Activated CD4-positive, CD25-positive, alpha-beta regulatory T cell treated with anti-CD3 and anti-CD28 coated beads, Interleukin-2, amount 50 U/mL, for 16 hours (primary cell): ENCODE data around the gene FSTL4.
A peak's percentile ranks its signal among the peaks of the same experiment; 100 is the strongest.
"Not testable (repeated sequence)": the region's sequence is repeated elsewhere in the genome, so short reads cannot be mapped to it uniquely, and the experiment has no call there.

ENCODE experiments used
- DNase-seq: peaks from one replicate; pipeline ENCODE4 v3.0.0-alpha.2; 2020; ENCODE audit warnings: low read depth, low spot score

The FSTL4 gene

DNA sequence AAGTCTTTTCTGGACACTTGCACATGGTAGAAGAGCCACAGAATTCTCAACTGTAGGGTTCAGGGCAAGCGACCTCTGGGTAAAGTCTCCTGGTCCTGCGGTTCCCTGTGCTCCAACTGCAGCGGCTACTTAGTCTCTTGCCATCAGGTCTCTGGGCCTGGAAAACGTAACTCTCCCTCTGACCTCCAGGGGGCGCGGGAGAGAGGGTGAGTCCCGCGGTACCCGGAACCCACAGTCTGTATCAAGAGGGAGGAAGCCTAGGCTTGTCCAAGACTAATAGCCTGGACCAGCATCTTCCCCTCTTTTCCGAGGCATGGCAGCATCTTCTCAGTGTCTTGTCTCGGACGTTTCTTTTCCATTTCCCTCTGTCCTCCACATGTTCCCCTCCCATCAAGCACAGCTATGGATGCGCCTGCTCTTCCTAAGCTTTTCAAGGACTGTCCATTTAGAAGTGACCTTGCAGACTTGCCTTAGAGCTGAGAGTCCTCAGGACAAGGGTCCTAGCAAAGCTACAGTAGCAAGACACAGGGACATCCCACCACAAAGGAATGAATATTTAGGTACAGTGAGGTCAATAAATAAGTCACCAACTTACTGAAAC lies 59.3 kb downstream of the FSTL4 start:
- peak; percentile 22 for DNase-seq

DNA sequence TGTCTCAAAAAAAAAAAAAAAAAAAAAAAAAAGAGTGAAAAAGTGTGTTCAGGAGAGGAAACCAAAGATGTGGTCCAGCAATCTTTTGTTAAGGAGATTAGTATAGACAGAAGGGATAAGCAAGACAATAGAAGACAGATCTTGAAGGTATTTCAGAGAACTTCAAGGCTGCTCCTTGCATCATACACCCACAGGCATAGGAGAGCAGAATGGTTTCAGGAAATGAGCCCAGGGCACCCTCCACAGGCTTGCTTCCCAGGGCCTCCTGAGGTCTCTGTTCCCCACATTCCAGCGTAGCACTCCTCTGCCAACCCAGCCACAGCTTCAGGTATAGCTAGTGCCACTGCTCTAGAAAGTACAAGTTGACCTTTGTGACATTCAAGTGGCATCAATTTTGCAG lies 65.8 kb downstream of the FSTL4 start:
- DNase-seq, result no peak

GRCh38 chr5:133544346-133544745 lies 68.0 kb downstream of the FSTL4 start:
- no peak for DNase-seq

- no peak for DNase-seq
These were observed 72.5 kb downstream of the FSTL4 start for GRCh38 chr5:133539818-133540217.

DNA sequence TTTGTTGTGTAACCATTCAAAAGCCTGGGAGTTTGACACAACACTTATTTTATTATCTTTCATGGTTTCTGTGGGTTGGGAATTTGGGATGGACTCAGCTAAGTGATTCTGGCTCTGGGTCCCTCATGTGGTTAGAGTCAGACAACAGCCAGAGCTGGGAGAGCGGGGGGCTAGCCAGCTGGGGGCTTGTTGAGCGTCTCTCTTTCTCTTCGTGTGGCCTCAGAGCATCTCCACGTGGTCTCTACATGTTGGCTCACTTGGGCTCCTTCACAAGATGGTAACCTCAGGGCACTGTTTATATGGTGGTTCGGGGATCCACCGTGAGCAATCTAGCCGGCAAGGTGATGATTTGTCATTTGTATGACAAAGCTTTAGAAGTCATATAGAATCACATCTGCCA lies 73.6 kb downstream of the FSTL4 start:
- DNase-seq, result no peak

- DNase-seq, result not testable (repeated sequence)
These were observed 77.0 kb downstream of the FSTL4 start for GRCh38 chr5:133535241-133535929.

- no peak for DNase-seq
These were observed 77.8 kb downstream of the FSTL4 start for GRCh38 chr5:133534566-133534965.

GRCh38 chr5:133533541-133533940 lies 78.8 kb downstream of the FSTL4 start:
- no peak for DNase-seq

DNA sequence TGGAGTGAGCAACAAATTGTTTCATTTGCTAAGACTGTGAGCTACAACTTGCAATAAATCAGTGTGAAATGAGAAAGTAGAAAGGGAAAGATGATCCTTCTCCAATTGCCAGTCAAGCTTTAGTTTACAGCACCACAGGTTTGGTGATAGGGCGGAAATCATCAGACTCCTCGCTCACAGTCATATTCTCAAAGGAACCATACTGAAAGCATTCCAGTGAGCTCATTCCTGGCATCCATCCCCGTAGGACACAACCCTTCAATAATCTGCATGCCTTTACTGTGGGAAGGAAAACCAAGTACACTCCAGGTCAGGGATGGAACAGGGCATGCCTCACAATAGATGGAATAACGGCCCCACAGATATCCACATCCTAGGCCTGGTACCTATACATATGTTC lies 80.7 kb downstream of the FSTL4 start:
- no peak for DNase-seq

DNA sequence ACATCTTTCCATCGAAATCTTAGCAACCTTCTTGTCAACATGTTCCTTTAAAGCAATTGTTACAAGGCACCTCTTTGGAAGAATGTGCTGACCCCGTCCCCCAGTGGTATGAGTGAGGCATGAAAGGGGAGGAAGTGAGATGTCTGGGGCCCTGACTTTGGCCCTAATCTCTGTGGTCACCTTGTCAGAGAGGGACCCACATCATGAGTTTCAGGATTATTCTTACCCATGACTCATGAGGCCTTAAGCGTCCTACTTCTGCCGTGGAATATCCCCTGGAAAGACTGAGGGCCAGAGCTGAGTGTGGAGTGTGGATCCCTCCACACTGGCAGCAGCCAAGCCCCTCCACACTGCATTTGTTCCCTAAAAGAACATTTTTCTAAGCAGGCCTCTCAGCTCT lies 81.2 kb downstream of the FSTL4 start:
- DNase-seq, result no peak

DNA sequence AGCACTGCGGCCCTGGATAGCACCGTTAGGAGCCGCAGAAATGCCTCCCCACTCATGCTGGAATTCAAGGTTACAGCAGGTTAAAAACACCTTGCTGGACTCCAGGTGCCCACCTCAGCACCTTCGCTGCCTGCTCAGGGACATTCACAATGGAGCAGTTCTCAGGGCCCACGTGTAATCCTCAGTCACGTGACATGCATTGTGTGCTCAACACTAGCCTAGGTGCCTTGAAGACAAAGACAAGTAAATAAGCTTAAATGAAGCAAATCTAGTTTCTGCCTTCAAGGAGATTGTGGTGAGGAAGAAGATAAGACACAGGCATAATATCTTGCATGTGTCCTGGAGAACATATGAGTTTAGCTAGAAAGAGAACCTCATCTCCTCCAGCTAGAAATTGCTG lies 82.1 kb downstream of the FSTL4 start:
- no peak for DNase-seq

DNA sequence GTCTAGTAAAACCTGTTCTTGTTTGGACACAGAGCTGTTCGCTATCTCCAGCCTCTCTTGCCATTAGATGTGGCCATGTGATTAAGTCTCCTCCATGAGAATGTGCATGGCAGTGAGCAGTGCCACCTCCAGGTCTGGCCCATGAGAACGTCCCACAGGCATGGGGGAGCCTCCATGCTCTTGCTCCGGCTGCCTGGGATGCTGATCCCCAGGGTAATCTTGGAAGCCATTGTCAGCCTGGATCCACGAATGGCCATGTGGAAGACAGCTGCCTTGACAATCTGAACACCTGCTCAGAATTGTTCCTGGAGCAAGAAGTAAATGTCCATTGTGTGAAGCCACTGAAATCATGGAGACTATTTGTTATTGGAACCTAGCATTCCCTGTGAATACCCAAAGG lies 83.5 kb downstream of the FSTL4 start:
- DNase-seq, result no peak

- DNase-seq, result no peak
These were observed 85.0 kb downstream of the FSTL4 start for GRCh38 chr5:133527311-133527710.

- DNase-seq, result no peak
These were observed 86.0 kb downstream of the FSTL4 start for GRCh38 chr5:133526368-133526767.

DNA sequence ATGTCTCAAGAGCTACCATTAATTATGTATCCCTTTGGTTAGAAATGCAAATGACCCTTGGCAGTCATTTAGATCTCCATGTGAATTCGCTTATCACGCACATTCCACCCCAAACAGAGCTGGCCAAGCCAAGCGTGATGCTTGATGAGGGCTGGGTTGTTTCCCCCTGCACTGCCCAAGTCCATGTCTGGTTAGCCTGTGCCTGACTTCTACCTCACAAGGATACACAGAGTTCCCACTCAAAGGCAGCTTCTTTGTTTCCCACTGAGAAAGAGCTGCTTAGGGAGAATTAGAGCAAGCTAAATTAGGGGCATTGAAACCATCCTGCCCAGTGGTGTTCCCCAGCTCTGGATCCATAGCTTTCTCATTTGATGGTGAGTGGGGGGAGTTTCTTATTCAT lies 87.2 kb downstream of the FSTL4 start:
- DNase-seq, result no peak

GRCh38 chr5:133524666-133525065 lies 87.7 kb downstream of the FSTL4 start:
- DNase-seq, result no peak

GRCh38 chr5:133523961-133524586 lies 88.3 kb downstream of the FSTL4 start:
- no peak for DNase-seq

GRCh38 chr5:133523013-133523658 lies 89.2 kb downstream of the FSTL4 start:
- no peak for DNase-seq

GRCh38 chr5:133521801-133522200 lies 90.5 kb downstream of the FSTL4 start:
- no peak for DNase-seq

DNA sequence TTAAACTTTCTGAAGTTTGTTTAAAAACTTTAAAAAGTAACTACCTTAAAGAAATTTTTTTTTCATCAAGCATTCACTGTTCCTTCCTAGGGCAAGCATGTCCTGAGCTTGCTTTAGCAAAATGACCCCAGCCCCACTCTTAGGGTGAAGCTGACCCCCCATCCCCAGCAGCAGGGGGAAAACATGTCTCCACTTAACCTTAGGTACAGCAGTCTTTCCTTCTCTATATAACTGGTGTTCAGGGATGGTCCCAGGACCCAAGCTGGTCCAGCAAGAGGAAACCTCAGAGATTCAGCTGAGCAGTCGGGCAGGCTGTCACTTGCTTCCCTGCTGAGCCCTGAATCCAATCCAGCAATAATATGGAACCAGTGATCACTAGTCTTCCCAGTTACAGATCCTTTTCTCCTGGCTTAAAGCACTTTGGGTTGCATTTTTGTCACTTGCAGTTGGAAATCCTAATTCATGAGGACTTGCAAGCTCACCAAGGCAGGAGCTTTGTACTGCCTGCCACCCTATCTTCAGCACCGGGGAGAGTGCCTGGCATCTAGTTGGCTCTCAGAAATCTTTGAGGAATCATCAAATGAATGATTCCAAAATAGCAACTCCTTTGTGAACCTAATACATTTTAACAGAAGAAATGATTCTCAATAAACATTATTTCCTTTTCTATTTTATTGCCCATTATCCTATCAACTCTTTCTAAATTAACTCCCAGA lies 91.2 kb downstream of the FSTL4 start:
- DNase-seq, result no peak

DNA sequence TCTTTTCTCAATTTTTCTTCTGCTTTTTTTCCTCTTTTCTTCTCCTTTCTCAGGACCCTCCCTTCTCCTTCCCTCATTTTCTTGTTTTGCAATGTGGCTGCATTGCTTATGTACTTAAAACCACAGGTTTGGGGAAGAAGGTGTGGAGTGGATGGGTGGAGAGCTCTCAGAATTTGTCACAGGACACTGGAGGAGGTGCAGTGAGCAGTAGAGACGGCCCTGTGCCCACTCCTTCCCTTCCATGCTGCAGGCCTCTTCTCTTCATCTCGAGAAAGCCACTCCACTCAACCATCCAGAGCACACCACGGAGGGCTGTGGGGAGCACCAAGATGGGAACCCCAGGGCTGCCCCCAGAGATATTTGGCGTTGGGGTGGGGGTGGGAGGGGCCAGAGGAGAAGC lies 92.3 kb downstream of the FSTL4 start:
- no peak for DNase-seq

DNA sequence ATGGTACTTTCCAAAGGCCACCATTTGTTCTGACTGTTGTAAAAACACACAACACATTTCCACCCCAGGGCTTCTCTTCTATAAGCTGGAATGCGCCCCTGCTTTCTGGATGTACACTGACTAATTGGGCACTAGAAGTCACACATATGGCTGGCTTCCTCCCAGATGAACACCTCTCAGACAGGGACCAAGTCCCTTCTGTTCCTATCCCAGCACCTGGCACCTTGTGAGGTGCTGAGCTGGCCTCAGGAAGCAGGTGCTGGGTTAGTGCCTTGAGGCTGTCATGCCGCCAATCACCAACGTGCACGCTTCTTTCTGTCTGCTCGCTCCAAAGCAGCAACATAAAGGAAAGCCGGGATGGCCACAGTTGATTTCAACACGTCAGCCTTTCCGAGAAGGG lies 93.2 kb downstream of the FSTL4 start:
- DNase-seq, result no peak
